H1 (cell line): ENCODE measurements around the gene L3MBTL4. TPM values are rescaled to one million over a fixed set of nuclear protein-coding genes. Genes with fewer than 3 reads are reported as not detected.

Experiments used
- CTCF ChIA-PET: fragments of 300-600 bp; sonication (Branson Sonifier 250); formaldehyde crosslinking; loops from one replicate; lab custom pipeline; 2021; ENCODE audit not compliant: partially characterized antibody; lab: Charles Lee
- POLR2A ChIA-PET: fragments of 300-600 bp; sonication (Branson Sonifier 250); formaldehyde crosslinking; loops from one replicate; lab custom pipeline; 2021; ENCODE audit warnings: inconsistent platforms; ENCODE audit not compliant: partially characterized antibody; lab: Charles Lee
- DNase-seq, 2 experiments: peaks; one replicate each; pipeline versions ENCODE4 v3.0.0 to v3.0.0-alpha.2; 2010 to 2022; ENCODE audit warnings: low spot score in 2 of 2, low read depth in 1 of 2, mixed read lengths in 1 of 2
- FAIRE-seq: peaks from 2 replicates; lab custom pipeline; 2011; peaks lifted over from hg19 to GRCh38; lab: Jason Lieb, UNC
- H2AFZ ChIP-seq: 2 replicates; pipeline ENCODE4 v1.8.1; 2012; ENCODE audit warnings: low read length, inconsistent platforms
- H2AK5ac ChIP-seq: 2 replicates; pipeline ENCODE4 v1.6.1; 2013; ENCODE audit warnings: low read depth, low read length
- H2BK120ac ChIP-seq: replicated peaks from 2 replicates; pipeline ENCODE3; 2013; ENCODE audit warnings: low read depth, low read length, inconsistent platforms
- H2BK12ac ChIP-seq: 2 replicates; pipeline ENCODE4 v1.6.1; 2013; ENCODE audit warnings: low read depth, low read length
- H2BK15ac ChIP-seq: 2 replicates; pipeline ENCODE4 v1.6.1; 2013; ENCODE audit warnings: low read length
- H2BK20ac ChIP-seq: 2 replicates; pipeline ENCODE4 v1.6.1; 2013; ENCODE audit warnings: low read length
- H2BK5ac ChIP-seq: 2 replicates; pipeline ENCODE4 v1.6.1; 2013; ENCODE audit warnings: low read depth, low read length
- H3K14ac ChIP-seq: 2 replicates; pipeline ENCODE4 v1.6.1; 2013; ENCODE audit warnings: inconsistent platforms; ENCODE audit not compliant: insufficient read length
- H3K18ac ChIP-seq: 2 replicates; pipeline ENCODE4 v1.6.1; 2013; ENCODE audit warnings: low read length; ENCODE audit errors: extremely low read depth
- H3K23ac ChIP-seq: 2 replicates; pipeline ENCODE4 v1.6.1; 2013; ENCODE audit warnings: inconsistent platforms; ENCODE audit not compliant: insufficient read length
- H3K23me2 ChIP-seq: 2 replicates; pipeline ENCODE4 v1.6.1; 2013; ENCODE audit warnings: low read depth, low read length
- H3K27ac ChIP-seq: 2 replicates; pipeline ENCODE4 v1.6.1; 2011; ENCODE audit warnings: low read depth, low read length, inconsistent platforms
- H3K27me3 ChIP-seq, 4 experiments: replicated peaks in 1 of 4; 1 replicate in 1 of 4; 2 replicates in 3 of 4; pipeline versions ENCODE4 v1.6.1 to v1.8.1; 2011 to 2013; ENCODE audit warnings: low read length in 3 of 4, mild to moderate bottlenecking in 3 of 4, inconsistent platforms in 2 of 4, mixed read lengths in 2 of 4, moderate library complexity in 1 of 4; ENCODE audit not compliant: control insufficient read depth in 3 of 4, insufficient read depth in 3 of 4; ENCODE audit errors: extremely low read depth in 1 of 4
- H3K36me3 ChIP-seq, 4 experiments: 2 replicates each; pipeline versions ENCODE4 v1.6.1 to v1.8.1; 2011 to 2013; ENCODE audit warnings: mild to moderate bottlenecking in 4 of 4, low read length in 3 of 4, moderate library complexity in 2 of 4, control low read depth in 1 of 4, inconsistent platforms in 1 of 4; ENCODE audit not compliant: insufficient read depth in 4 of 4, control insufficient read depth in 2 of 4
- H3K4ac ChIP-seq: replicated peaks from 2 replicates; pipeline ENCODE3; 2013; ENCODE audit warnings: low read length, low read depth, mixed read lengths, inconsistent platforms; ENCODE audit not compliant: insufficient read length
- H3K4me1 ChIP-seq, 4 experiments: replicated peaks in 1 of 4; 1 replicate in 1 of 4; 2 replicates in 3 of 4; pipeline versions ENCODE4 v1.6.1 to v1.8.1; 2011 to 2013; ENCODE audit warnings: low read length in 3 of 4, inconsistent platforms in 2 of 4, mixed read lengths in 1 of 4; ENCODE audit not compliant: insufficient read depth in 4 of 4, control insufficient read depth in 3 of 4
- H3K4me2 ChIP-seq, 2 experiments: 2 replicates each; pipeline versions ENCODE4 v1.6.1 to v1.8.1; 2011 to 2013; ENCODE audit warnings: low read depth in 2 of 2, low read length in 2 of 2, control low read depth in 1 of 2, inconsistent platforms in 1 of 2, mild to moderate bottlenecking in 1 of 2; ENCODE audit not compliant: insufficient read depth in 1 of 2
- H3K4me3 ChIP-seq, 4 experiments: fragments of 200-600, 300-600 bp in 1 of 4; sonication (generic), shearing (Covaris generic), sonication (Bioruptor Twin) in 1 of 4; 2 replicates each; pipeline versions ENCODE4 v1.5.1 to v1.8.1; 2011 to 2016; ENCODE audit warnings: low read length in 4 of 4, low read depth in 3 of 4, control low read depth in 2 of 4, inconsistent platforms in 2 of 4, mild to moderate bottlenecking in 2 of 4, mixed read lengths in 1 of 4, moderate library complexity in 1 of 4; ENCODE audit not compliant: insufficient read depth in 2 of 4; ENCODE audit errors: extremely low read depth in 1 of 4
- H3K56ac ChIP-seq: replicated peaks from 2 replicates; pipeline ENCODE3; 2013; ENCODE audit warnings: low read depth, mild to moderate bottlenecking, mixed read lengths, low read length, inconsistent platforms; ENCODE audit not compliant: insufficient read length
- H3K79me1 ChIP-seq: 2 replicates; pipeline ENCODE4 v1.6.1; 2013; ENCODE audit warnings: low read depth, low read length, control low read depth
- H3K79me2 ChIP-seq, 2 experiments: 2 replicates each; pipeline versions ENCODE4 v1.6.1 to v1.8.1; 2012 to 2013; ENCODE audit warnings: low read length in 2 of 2, mild to moderate bottlenecking in 2 of 2, inconsistent platforms in 1 of 2; ENCODE audit not compliant: insufficient read depth in 2 of 2, control insufficient read depth in 1 of 2
- H3K9ac ChIP-seq, 4 experiments: replicated peaks in 1 of 4; 1 replicate in 1 of 4; 2 replicates in 3 of 4; pipeline versions ENCODE4 v1.6.1 to v1.8.1; 2011 to 2013; ENCODE audit warnings: low read depth in 3 of 4, low read length in 3 of 4, control low read depth in 2 of 4, mild to moderate bottlenecking in 2 of 4, moderate library complexity in 2 of 4, inconsistent platforms in 1 of 4; ENCODE audit errors: extremely low read depth in 1 of 4
- H3K9me3 ChIP-seq, 2 experiments: 2 replicates each; pipeline versions ENCODE4 v1.6.1 to v1.8.1; 2012 to 2013; ENCODE audit warnings: mild to moderate bottlenecking in 2 of 2, moderate library complexity in 2 of 2, control low read depth in 1 of 2, inconsistent platforms in 1 of 2, low read depth in 1 of 2, low read length in 1 of 2, mixed read lengths in 1 of 2; ENCODE audit not compliant: insufficient read depth in 2 of 2
- H4K20me1 ChIP-seq, 2 experiments: replicated peaks in 1 of 2; 2 replicates each; pipeline versions ENCODE3 to v1.8.1; 2011 to 2013; ENCODE audit warnings: inconsistent platforms in 2 of 2, low read length in 2 of 2, mild to moderate bottlenecking in 1 of 2; ENCODE audit not compliant: insufficient read depth in 2 of 2, control insufficient read depth in 1 of 2
- H4K5ac ChIP-seq: 2 replicates; pipeline ENCODE4 v1.6.1; 2013; ENCODE audit warnings: low read length, low read depth, mixed read lengths, inconsistent platforms; ENCODE audit not compliant: insufficient read length
- H4K8ac ChIP-seq: 2 replicates; pipeline ENCODE4 v1.8.0; 2013; ENCODE audit warnings: mild to moderate bottlenecking, moderate library complexity, low read length, inconsistent platforms; ENCODE audit not compliant: insufficient read depth; ENCODE audit errors: extremely low read depth
- H4K91ac ChIP-seq: replicated peaks from 2 replicates; pipeline ENCODE3; 2013; ENCODE audit warnings: low read length, mixed read lengths, inconsistent platforms; ENCODE audit not compliant: insufficient read length
- ASH2L ChIP-seq: fragments of 200-600, 300-600 bp; sonication (generic); IDR thresholded peaks from one replicate; pipeline ENCODE4 v1.7.1; 2017; ENCODE audit warnings: low read length
- BACH1 ChIP-seq: IDR thresholded peaks from 2 replicates; pipeline ENCODE4 v1.6.1; 2012; ENCODE audit warnings: low read length, improper control_type of control experiment
- BRCA1 ChIP-seq: IDR thresholded peaks from 2 replicates; pipeline ENCODE4 v1.6.1; 2012; ENCODE audit warnings: low read depth, low read length, improper control_type of control experiment
- CTBP2 ChIP-seq: IDR thresholded peaks from 2 replicates; pipeline ENCODE4 v1.7.0; 2011; ENCODE audit warnings: borderline replicate concordance, mild to moderate bottlenecking, moderate library complexity, mixed read lengths, low read length; ENCODE audit not compliant: insufficient read depth, insufficient read length
- EZH2 ChIP-seq: fragments of 200-600 bp; sonication (generic); IDR thresholded peaks from 2 replicates; pipeline ENCODE4 v1.7.1; 2012; ENCODE audit warnings: low read depth, mild to moderate bottlenecking, moderate library complexity, low read length, inconsistent platforms; ENCODE audit not compliant: severe bottlenecking
- JUND ChIP-seq: IDR thresholded peaks from 2 replicates; pipeline ENCODE4 v1.6.1; 2011; ENCODE audit warnings: mild to moderate bottlenecking, improper control_type of control experiment, low read length
- KDM5A ChIP-seq: fragments of 200-600 bp; IDR thresholded peaks from 2 replicates; pipeline ENCODE4 v1.7.1; 2012; ENCODE audit warnings: mild to moderate bottlenecking, low read length, inconsistent platforms, mixed read lengths
- MAFK ChIP-seq: IDR thresholded peaks from 2 replicates; pipeline ENCODE4 v1.6.1; 2012; ENCODE audit warnings: low read depth, mild to moderate bottlenecking, improper control_type of control experiment, low read length
- NANOG ChIP-seq: IDR thresholded peaks from 2 replicates; pipeline ENCODE4 v1.6.1; 2011; ENCODE audit warnings: low read length, low read depth, mild to moderate bottlenecking, inconsistent platforms; ENCODE audit not compliant: insufficient read depth, poor library complexity, severe bottlenecking
- POLR2A ChIP-seq, 2 experiments: IDR thresholded peaks; 1 replicate in 1 of 2; 2 replicates in 1 of 2; pipeline ENCODE4 v1.6.1; 2011; ENCODE audit warnings: low read depth in 2 of 2, low read length in 2 of 2, mild to moderate bottlenecking in 2 of 2; ENCODE audit errors: control extremely low read depth in 1 of 2
- POLR2AphosphoS5 ChIP-seq: IDR thresholded peaks from 2 replicates; pipeline ENCODE4 v1.6.1; 2011; ENCODE audit warnings: low read depth, low read length
- RAD21 ChIP-seq, 2 experiments: IDR thresholded peaks in 1 of 2; conservative IDR thresholded peaks in 1 of 2; 2 replicates each; pipeline ENCODE4 v1.6.1; 2011; ENCODE audit warnings: low read depth in 2 of 2, low read length in 2 of 2, improper control_type of control experiment in 1 of 2, inconsistent platforms in 1 of 2, mild to moderate bottlenecking in 1 of 2, moderate library complexity in 1 of 2
- SP1 ChIP-seq: IDR thresholded peaks from 2 replicates; pipeline ENCODE4 v1.6.1; 2011; ENCODE audit warnings: low read depth, low read length
- SP2 ChIP-seq: IDR thresholded peaks from 2 replicates; pipeline ENCODE4 v1.6.1; 2012; ENCODE audit warnings: mild to moderate bottlenecking, low read length, inconsistent platforms
- WGBS, 2 experiments: shearing (Covaris generic) in 1 of 2; methylation state at CpG; one replicate each; pipeline versions ENCODE4 v1.1.6 to v1.1.7; 2013 to 2015; ENCODE audit warnings: low lambda C conversion rate in 2 of 2, mixed read lengths in 2 of 2, inconsistent platforms in 1 of 2, low coverage in 1 of 2, missing lambda C conversion rate in 1 of 2; ENCODE audit not compliant: insufficient replicate concordance in 2 of 2, insufficient coverage in 1 of 2, insufficient read length in 1 of 2; ENCODE audit errors: extremely low coverage in 1 of 2, missing lambda C conversion rate in 1 of 2; 5-methylcytosine and 5-hydroxymethylcytosine counted together
- polyA plus RNA-seq, 7 experiments: library from polyadenylated mRNA; depleted of rRNA in 3 of 7; stranded (reverse) in 5 of 7; unstranded in 2 of 7; fragments of >200 nt in 5 of 7; fragments of 200-250 nt in 2 of 7; gene quantifications; 1 replicate in 5 of 7; 2 replicates in 1 of 7; 4 replicates in 1 of 7; pipeline versions ENCODE4 v1.2.1 to v1.2.3, GENCODE V29; 2011 to 2013; ENCODE audit warnings: missing spikeins in 2 of 7, mixed read lengths in 2 of 7
- total RNA-seq: library from RNA; stranded (reverse); fragmentation: NEBNext Ultra II Directional; extraction: Animal tissue kit (Norgen Biotek cat#: 25700); gene quantifications from 2 replicates; pipeline ENCODE4 v1.2.1, GENCODE V29; 2021

Gene L3MBTL4
- total and polyA plus RNA-seq, 2 of the 8 experiments (the other 6 are each of a cell fraction or from before 2014, with no cell fraction given) = 1.0 to 2.1 TPM

- no peak overlapping the region for H2AFZ ChIP-seq
- H2BK5ac ChIP-seq = no peak overlapping the region
- H3K23ac ChIP-seq = no peak overlapping the region
- no peak overlapping the region for H3K4ac ChIP-seq
- H3K23me2 ChIP-seq = no peaks in the 10 kb centered on the region
- H2BK12ac ChIP-seq = no peak overlapping the region
- no peak overlapping the region for H3K14ac ChIP-seq
- H2BK120ac ChIP-seq = no peak overlapping the region
- no peak overlapping the region for H4K91ac ChIP-seq
- no peaks in the 10 kb centered on the region for H3K9me3 ChIP-seq
- H4K8ac ChIP-seq = no peak overlapping the region
- DNase-seq (no peak), FAIRE-seq (no peak)
- no peak overlapping the region for H2AK5ac ChIP-seq
- H3K79me1 ChIP-seq = no peaks in the 10 kb centered on the region
- H4K20me1 ChIP-seq = no peaks in the 10 kb centered on the region
- H3K56ac ChIP-seq = no peak overlapping the region
- H3K79me2 ChIP-seq = no peaks in the 10 kb centered on the region
- H3K4me1 ChIP-seq = no peaks in the 10 kb centered on the region
- no peak overlapping the region for H2BK15ac ChIP-seq
- no peak overlapping the region for H4K5ac ChIP-seq
- no peak overlapping the region for H3K18ac ChIP-seq
- H3K9ac ChIP-seq = no peak overlapping the region
- ChIA-PET CTCF (interaction anchor here (1.2 kb wide), 1 partner anchor 325 kb away, joined by 3 read pairs; no protein-coding TSS in a partner anchor), POLR2A (no interaction called here)
- no peaks in the 10 kb centered on the region for H3K36me3 ChIP-seq
- no peak overlapping the region for H2BK20ac ChIP-seq
- no peak overlapping the region for H3K27ac ChIP-seq
- H3K4me2 ChIP-seq = no peak overlapping the region
- H3K27me3 ChIP-seq = no peaks in the 10 kb centered on the region
- TF ChIP-seq SP2 = no peak
- no peak for TF ChIP-seq ASH2L
- no peak for TF ChIP-seq POLR2A (IDR thresholded peaks at IDR 0.05; ENCODE audit: control extremely low read depth in 1 of 2, low read depth in 2 of 2, low read length in 2 of 2)
- TF ChIP-seq EZH2 = no peak
- no peak for TF ChIP-seq KDM5A
- TF ChIP-seq CTBP2 = no peak
- TF ChIP-seq SP1 = no peak
- no peak for TF ChIP-seq MAFK
- TF ChIP-seq POLR2AphosphoS5 = no peak
- TF ChIP-seq JUND = no peak
- no peak for TF ChIP-seq BACH1
- TF ChIP-seq RAD21 (IDR thresholded peaks at IDR 0.05 in 1 of 2, conservative IDR thresholded peaks at IDR 0.05 in 1 of 2; ENCODE audit: low read depth in 2 of 2, low read length in 2 of 2) = no peak
- TF ChIP-seq NANOG = no peak
- TF ChIP-seq BRCA1 = no peak
- H3K4me3 ChIP-seq = no peak overlapping the region
- WGBS, 2 experiments = 88% methylated on average over 2 of the region's 2 CpGs; no CpG with 5 or more reads in 1 of the 2 experiments
Observed at GRCh38 chr18:6215888-6216287, 198.8 kb downstream of the L3MBTL4 start.
